ENCODE measurements around the gene SLC35F1. TPM values are rescaled to one million over a fixed set of nuclear protein-coding genes. Genes with fewer than 3 reads are reported as not detected.

The SLC35F1 gene
- total and polyA plus RNA-seq, 3 donors from 2014 or later: 1.4 to 1.8 (median 1.6) TPM

DNA sequence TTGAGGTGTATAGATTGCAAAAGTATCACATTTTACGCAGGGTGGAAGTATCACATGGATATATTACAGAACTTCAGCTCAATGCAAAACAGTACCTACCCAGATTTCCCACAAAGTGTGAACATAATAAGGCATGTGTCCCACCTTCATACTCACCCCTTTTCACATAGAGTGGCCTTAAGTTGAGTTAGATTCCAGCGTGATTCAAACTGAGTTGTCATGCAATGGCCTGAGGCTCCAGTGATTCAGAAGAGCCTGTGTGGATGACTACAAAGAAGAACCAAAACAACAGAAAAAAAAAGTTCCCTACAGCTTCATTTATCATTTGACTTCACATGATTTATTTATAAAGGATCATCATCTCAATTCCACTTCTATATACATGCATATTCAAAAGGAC lies 309.7 kb downstream of the SLC35F1 start:
- WGBS, 2 donors: 95 to 97% methylated on average over 2 of the region's 2 CpGs

DNA sequence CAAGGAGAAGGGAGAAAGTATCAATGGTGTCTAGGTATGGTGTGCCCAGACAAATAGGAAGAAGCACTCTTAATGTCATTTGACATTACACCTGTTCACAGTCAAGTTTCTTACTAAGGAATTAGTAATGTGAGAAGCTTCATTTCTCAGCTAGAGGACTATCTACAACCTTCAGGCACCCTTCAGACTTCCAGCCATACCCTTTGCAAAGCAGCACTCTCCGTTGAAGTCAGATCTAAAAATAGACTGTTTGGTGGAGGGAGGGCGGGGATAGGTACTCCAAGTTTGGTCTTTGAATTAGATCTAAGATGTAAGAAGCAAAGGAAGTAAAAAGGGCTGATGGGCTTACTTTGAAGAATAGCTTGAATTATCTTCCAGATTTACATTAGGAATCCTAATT lies 311.1 kb downstream of the SLC35F1 start:
- Histone ChIP-seq H3K27ac (no peak overlapping the region), H3K4me3 (no peak overlapping the region), H3K4me1 (no peaks in the 10 kb centered on the region), H3K27me3 (no peaks in the 10 kb centered on the region), H3K9me3 (no peaks in the 10 kb centered on the region), H3K36me3 (ENCODE audit: low read depth, missing control alignments) (no peaks in the 10 kb centered on the region)
- 73 to 84% methylated on average over 2 of the region's 2 CpGs for whole genome bisulfite sequencing, 2 donors
- intact Hi-C loops (cut with DNase I; ENCODE audit: low total_unique reads): no loop called here
- DNase-seq: no peak
- no peak for TF ChIP-seq POLR2A (IDR thresholded peaks at IDR 0.05)
- TF ChIP-seq, protein P1, sequence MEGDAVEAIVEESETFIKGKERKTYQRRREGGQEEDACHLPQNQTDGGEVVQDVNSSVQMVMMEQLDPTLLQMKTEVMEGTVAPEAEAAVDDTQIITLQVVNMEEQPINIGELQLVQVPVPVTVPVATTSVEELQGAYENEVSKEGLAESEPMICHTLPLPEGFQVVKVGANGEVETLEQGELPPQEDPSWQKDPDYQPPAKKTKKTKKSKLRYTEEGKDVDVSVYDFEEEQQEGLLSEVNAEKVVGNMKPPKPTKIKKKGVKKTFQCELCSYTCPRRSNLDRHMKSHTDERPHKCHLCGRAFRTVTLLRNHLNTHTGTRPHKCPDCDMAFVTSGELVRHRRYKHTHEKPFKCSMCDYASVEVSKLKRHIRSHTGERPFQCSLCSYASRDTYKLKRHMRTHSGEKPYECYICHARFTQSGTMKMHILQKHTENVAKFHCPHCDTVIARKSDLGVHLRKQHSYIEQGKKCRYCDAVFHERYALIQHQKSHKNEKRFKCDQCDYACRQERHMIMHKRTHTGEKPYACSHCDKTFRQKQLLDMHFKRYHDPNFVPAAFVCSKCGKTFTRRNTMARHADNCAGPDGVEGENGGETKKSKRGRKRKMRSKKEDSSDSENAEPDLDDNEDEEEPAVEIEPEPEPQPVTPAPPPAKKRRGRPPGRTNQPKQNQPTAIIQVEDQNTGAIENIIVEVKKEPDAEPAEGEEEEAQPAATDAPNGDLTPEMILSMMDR (IDR thresholded peaks at IDR 0.05): no peak

More for the DNA sequence above, 309.7 kb downstream of the SLC35F1 start:
- no peak for DNase-seq
- intact Hi-C loops (cut with DNase I; ENCODE audit: low total_unique reads): no loop called here
- Histone ChIP-seq H3K4me3 (no peak overlapping the region), H3K36me3 (ENCODE audit: low read depth, missing control alignments) (no peaks in the 10 kb centered on the region), H3K4me1 (no peaks in the 10 kb centered on the region), H3K27ac (no peak overlapping the region), H3K9me3 (no peaks in the 10 kb centered on the region), H3K27me3 (no peaks in the 10 kb centered on the region)
- TF ChIP-seq POLR2A (IDR thresholded peaks at IDR 0.05): no peak
- TF ChIP-seq, protein P1 (IDR thresholded peaks at IDR 0.05): no peak

DNA sequence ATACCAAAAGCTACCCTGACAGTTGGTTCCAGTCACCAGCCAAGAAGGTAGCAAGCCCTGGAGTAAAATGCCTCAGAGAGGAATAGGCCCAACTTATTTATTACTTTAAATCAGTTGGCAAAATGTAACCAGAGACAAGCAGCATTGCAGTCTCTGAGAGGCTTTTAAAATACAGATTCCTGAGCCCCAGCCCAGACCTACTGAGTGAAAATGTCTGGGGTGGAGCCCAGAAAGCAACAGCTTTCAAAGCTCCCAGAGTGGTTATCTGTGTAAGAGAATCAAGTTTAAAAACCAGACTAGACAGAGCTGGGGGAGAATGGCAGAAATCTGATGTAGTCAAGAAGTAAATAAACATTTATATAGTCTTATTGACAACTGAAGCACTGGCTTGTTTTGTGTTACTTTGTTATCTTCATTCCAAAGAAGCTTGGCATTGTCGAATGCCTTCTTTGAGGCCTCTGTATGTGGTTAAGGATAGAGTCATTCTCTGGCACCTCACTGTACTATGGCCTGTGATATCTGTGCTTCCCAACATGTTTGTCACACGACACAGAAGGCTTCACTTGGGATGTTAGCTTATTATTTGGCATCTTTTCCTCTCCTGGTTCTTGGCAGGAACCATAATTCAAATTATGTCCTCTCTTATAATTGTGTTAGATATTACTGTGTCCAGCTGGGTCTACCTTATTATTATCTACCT lies 313.5 kb downstream of the SLC35F1 start:
- no peaks in the 10 kb centered on the region for H3K9me3 ChIP-seq
- no peaks in the 10 kb centered on the region for H3K36me3 ChIP-seq (ENCODE audit: low read depth, missing control alignments)
- no peak for TF ChIP-seq POLR2A (IDR thresholded peaks at IDR 0.05)
- TF ChIP-seq, protein P1 (IDR thresholded peaks at IDR 0.05): no peak
- H3K4me3 ChIP-seq: no peak overlapping the region
- H3K4me1 ChIP-seq: no peaks in the 10 kb centered on the region
- peak overlapping the region in 1 of 2 donors; percentile 68 for H3K27ac ChIP-seq
- intact Hi-C loops (cut with DNase I; ENCODE audit: low total_unique reads): no loop called here
- 61 to 70% methylated on average over 2 of the region's 2 CpGs for WGBS, 2 donors
- DNase-seq: no peak
- no peaks in the 10 kb centered on the region for H3K27me3 ChIP-seq

DNA sequence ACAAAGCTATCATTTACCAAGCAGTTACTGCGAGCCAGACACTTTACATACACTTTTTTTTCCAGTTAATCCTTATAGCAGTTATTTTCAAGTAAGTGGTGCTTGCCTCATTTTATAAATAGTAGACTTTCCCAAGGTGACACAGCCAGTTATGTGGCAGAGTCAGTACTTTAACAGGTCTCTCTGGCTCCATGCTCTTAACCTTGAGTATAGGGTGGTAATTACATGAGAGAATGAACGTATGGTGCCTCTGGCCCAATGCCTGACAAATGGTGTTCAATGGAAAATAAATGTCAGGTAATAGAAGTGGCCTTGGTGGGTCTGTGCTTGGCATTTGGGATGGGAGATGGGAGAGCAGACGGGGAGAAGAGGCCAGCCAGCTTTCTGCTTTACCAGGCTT lies 316.3 kb downstream of the SLC35F1 start:
- WGBS, 2 donors: 56 to 68% methylated on average over 3 of the region's 3 CpGs
- Histone ChIP-seq H3K9me3 (no peaks in the 10 kb centered on the region), H3K27ac (peak overlapping the region in 1 of 2 donors; percentile 50), H3K27me3 (no peaks in the 10 kb centered on the region), H3K4me1 (no peaks in the 10 kb centered on the region), H3K36me3 (ENCODE audit: low read depth, missing control alignments) (no peaks in the 10 kb centered on the region), H3K4me3 (no peak overlapping the region)
- no peak for TF ChIP-seq POLR2A (IDR thresholded peaks at IDR 0.05)
- TF ChIP-seq, protein P1 (IDR thresholded peaks at IDR 0.05): no peak
- intact Hi-C loops (cut with DNase I; ENCODE audit: low total_unique reads): no loop called here
- no peak for DNase-seq

DNA sequence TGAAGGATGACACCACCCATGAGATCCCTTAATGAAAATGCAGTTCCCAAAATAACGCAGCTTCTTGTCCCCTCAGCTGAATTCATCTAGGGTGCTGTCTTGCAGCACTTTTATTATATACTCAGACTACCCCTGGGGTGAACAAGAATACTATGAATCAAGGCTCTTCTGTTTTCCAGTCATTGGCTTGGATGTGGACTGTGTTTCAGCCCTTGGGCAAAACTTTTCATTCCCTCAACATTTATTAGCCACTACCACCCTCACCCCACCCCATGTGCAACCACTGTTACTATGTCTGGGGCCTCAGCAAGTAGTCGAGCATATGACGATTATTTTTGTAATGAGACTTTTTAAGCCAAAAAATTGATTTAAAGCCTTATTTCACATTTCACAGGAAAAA lies 321.8 kb downstream of the SLC35F1 start:
- no peak for DNase-seq
- H3K4me1 ChIP-seq: no peaks in the 10 kb centered on the region
- intact Hi-C loops (cut with DNase I; ENCODE audit: low total_unique reads): no loop called here
- H3K9me3 ChIP-seq: no peaks in the 10 kb centered on the region
- H3K4me3 ChIP-seq: no peak overlapping the region
- no peak for TF ChIP-seq POLR2A (IDR thresholded peaks at IDR 0.05)
- TF ChIP-seq, protein P1 (IDR thresholded peaks at IDR 0.05): no peak
- H3K27me3 ChIP-seq: no peaks in the 10 kb centered on the region
- no peaks in the 10 kb centered on the region for H3K36me3 ChIP-seq (ENCODE audit: low read depth, missing control alignments)
- 31 to 50% methylated on average over 3 of the region's 3 CpGs for WGBS, 2 donors
- H3K27ac ChIP-seq: no peak overlapping the region

Data from testis (tissue), 3 donors.